Glutamatergic neuron (in vitro differentiated cells): ENCODE results near the gene FES. TPM values are rescaled to one million over a fixed set of nuclear protein-coding genes. Genes with fewer than 3 reads are reported as not detected.

Source experiments
- DNase-seq: peaks from one replicate; pipeline ENCODE4 v3.0.0; 2022
- H3K27ac Mint-ChIP-seq: one replicate; pipeline ENCODE4 v1.8.0; 2020; ENCODE audit warnings: mild to moderate bottlenecking, mixed read lengths, inconsistent platforms; ENCODE audit not compliant: unreplicated experiment
- H3K27me3 Mint-ChIP-seq: one replicate; pipeline ENCODE4 v1.8.0; 2020; ENCODE audit warnings: mild to moderate bottlenecking, moderate library complexity, mixed read lengths, inconsistent platforms; ENCODE audit not compliant: unreplicated experiment
- H3K36me3 Mint-ChIP-seq: one replicate; pipeline ENCODE4 v1.8.0; 2020; ENCODE audit warnings: mild to moderate bottlenecking, mixed read lengths, inconsistent platforms; ENCODE audit not compliant: unreplicated experiment
- H3K4me1 Mint-ChIP-seq: one replicate; pipeline ENCODE4 v1.8.0; 2020; ENCODE audit warnings: mild to moderate bottlenecking, low read depth, mixed read lengths, inconsistent platforms; ENCODE audit not compliant: unreplicated experiment
- H3K4me3 Mint-ChIP-seq: one replicate; pipeline ENCODE4 v1.8.0; 2020; ENCODE audit warnings: mild to moderate bottlenecking, mixed read lengths, inconsistent platforms; ENCODE audit not compliant: unreplicated experiment
- H3K9me3 Mint-ChIP-seq: one replicate; pipeline ENCODE4 v1.8.0; 2020; ENCODE audit warnings: mild to moderate bottlenecking, moderate library complexity, mixed read lengths, inconsistent platforms; ENCODE audit not compliant: unreplicated experiment
- CTCF ChIP-seq: fragments of 200-600 bp; sonication (generic); IDR thresholded peaks from one replicate; pipeline ENCODE4 v1.5.0; 2021; ENCODE audit not compliant: partially characterized antibody, unreplicated experiment
- total RNA-seq: library from RNA; stranded (reverse); fragmentation: NEBNext Ultra II Directional; extraction: Animal tissue kit (Norgen Biotek cat#: 25700); gene quantifications from one replicate; pipeline ENCODE4 v1.2.1, GENCODE V29; 2021; ENCODE audit not compliant: unreplicated experiment

The FES gene
- total RNA-seq, 1 donor from 2014 or later: 3.3 TPM

- H3K27me3 Mint-ChIP-seq: peaks cover 5% of the 10 kb centered on the region
- no peak overlapping the region for H3K27ac Mint-ChIP-seq
- H3K36me3 Mint-ChIP-seq: no peaks in the 10 kb centered on the region
- H3K9me3 Mint-ChIP-seq: peaks cover 5% of the 10 kb centered on the region
- no peak for DNase-seq
- TF ChIP-seq CTCF: no peak
- peaks cover 11% of the 10 kb centered on the region for H3K4me1 Mint-ChIP-seq
- no peak overlapping the region for H3K4me3 Mint-ChIP-seq
Observed at GRCh38 chr15:90881978-90882721, 2.2 kb upstream of the FES start.

GRCh38 chr15:90882781-90883525 is 1.4 kb upstream of the FES start:
- Mint-ChIP-seq H3K9me3 (peaks cover 5% of the 10 kb centered on the region), H3K27ac (no peak overlapping the region), H3K4me1 (peaks cover 14% of the 10 kb centered on the region), H3K27me3 (peaks cover 5% of the 10 kb centered on the region), H3K36me3 (no peaks in the 10 kb centered on the region), H3K4me3 (no peak overlapping the region)
- TF ChIP-seq CTCF: no peak
- DNase-seq: no peak

- no peaks in the 10 kb centered on the region for H3K36me3 Mint-ChIP-seq
- no peak overlapping the region for H3K4me3 Mint-ChIP-seq
- H3K27me3 Mint-ChIP-seq: peaks cover 5% of the 10 kb centered on the region
- H3K27ac Mint-ChIP-seq: no peak overlapping the region
- H3K9me3 Mint-ChIP-seq: peaks cover 1% of the 10 kb centered on the region
- DNase-seq: no peak
- H3K4me1 Mint-ChIP-seq: peaks cover 17% of the 10 kb centered on the region
- TF ChIP-seq CTCF: no peak
Observed at GRCh38 chr15:90883526-90883975, 753 bp upstream of the FES start.

- Mint-ChIP-seq H3K27me3 (peaks cover 4% of the 10 kb centered on the region), H3K4me1 (peaks cover 17% of the 10 kb centered on the region), H3K27ac (no peak overlapping the region), H3K9me3 (peaks cover 1% of the 10 kb centered on the region), H3K4me3 (no peak overlapping the region), H3K36me3 (no peaks in the 10 kb centered on the region)
- DNase-seq: no peak
- TF ChIP-seq CTCF: no peak
Observed at GRCh38 chr15:90884719-90885431, 571 bp downstream of the FES start.
